H1 (cell line): Measurements from ENCODE around the gene RNF128.

Experiments
- CEBPB ChIP-seq: IDR thresholded peaks from 2 replicates; pipeline ENCODE4 v1.6.1; 2012; ENCODE audit warnings: low read depth, low read length
- HDAC6 ChIP-seq: IDR thresholded peaks from one replicate; pipeline ENCODE4 v1.7.1; 2012; ENCODE audit warnings: low read depth, mild to moderate bottlenecking, inconsistent platforms, low read length, moderate library complexity
- YY1 ChIP-seq: IDR thresholded peaks from 2 replicates; pipeline ENCODE4 v1.6.1; 2011; ENCODE audit warnings: low read depth, mild to moderate bottlenecking, low read length
- ZNF274 ChIP-seq: IDR thresholded peaks from 2 replicates; pipeline ENCODE4 v1.7.0; 2012; ENCODE audit warnings: low read length, borderline replicate concordance; ENCODE audit errors: extremely low read depth
- TF ChIP-seq, protein P1 (sequence below), 3 experiments: IDR thresholded peaks; 1 replicate in 2 of 3; 2 replicates in 1 of 3; pipeline versions ENCODE4 v1.5.1 to v1.6.1; 2011; ENCODE audit warnings: low read length in 3 of 3, mild to moderate bottlenecking in 3 of 3, inconsistent platforms in 2 of 3, low read depth in 1 of 3, moderate library complexity in 1 of 3; ENCODE audit not compliant: insufficient read depth in 1 of 3; ENCODE audit errors: control extremely low read depth in 1 of 3

DNA sequence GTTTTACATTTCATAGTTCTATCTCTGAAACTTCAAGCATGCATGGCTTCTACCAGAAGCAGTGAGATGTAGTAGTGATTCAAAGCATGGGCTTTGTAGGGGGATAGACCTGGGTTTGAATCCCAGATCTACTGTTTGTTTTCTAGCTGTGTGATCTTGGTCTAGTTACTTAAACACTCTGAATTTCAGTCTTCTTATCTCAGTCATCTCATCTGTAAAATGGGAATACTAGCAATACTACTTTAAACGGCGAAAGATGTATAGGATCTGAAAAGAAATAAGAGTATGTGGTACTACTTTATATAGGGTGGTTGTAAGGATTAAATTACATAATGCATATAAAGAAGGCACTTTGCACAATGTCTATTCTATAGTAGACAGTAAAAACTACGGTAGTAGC, 20.0 kb upstream of the RNF128 start:
- TF ChIP-seq, protein P1, sequence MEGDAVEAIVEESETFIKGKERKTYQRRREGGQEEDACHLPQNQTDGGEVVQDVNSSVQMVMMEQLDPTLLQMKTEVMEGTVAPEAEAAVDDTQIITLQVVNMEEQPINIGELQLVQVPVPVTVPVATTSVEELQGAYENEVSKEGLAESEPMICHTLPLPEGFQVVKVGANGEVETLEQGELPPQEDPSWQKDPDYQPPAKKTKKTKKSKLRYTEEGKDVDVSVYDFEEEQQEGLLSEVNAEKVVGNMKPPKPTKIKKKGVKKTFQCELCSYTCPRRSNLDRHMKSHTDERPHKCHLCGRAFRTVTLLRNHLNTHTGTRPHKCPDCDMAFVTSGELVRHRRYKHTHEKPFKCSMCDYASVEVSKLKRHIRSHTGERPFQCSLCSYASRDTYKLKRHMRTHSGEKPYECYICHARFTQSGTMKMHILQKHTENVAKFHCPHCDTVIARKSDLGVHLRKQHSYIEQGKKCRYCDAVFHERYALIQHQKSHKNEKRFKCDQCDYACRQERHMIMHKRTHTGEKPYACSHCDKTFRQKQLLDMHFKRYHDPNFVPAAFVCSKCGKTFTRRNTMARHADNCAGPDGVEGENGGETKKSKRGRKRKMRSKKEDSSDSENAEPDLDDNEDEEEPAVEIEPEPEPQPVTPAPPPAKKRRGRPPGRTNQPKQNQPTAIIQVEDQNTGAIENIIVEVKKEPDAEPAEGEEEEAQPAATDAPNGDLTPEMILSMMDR (IDR thresholded peaks at IDR 0.05; ENCODE audit: control extremely low read depth in 1 of 3, insufficient read depth in 1 of 3, low read depth in 1 of 3, low read length in 3 of 3) = no peak
- TF ChIP-seq ZNF274 (no peak), CEBPB (no peak), HDAC6 (no peak), YY1 (no peak)
